Measurements from ENCODE around the gene NPC1.

DNA sequence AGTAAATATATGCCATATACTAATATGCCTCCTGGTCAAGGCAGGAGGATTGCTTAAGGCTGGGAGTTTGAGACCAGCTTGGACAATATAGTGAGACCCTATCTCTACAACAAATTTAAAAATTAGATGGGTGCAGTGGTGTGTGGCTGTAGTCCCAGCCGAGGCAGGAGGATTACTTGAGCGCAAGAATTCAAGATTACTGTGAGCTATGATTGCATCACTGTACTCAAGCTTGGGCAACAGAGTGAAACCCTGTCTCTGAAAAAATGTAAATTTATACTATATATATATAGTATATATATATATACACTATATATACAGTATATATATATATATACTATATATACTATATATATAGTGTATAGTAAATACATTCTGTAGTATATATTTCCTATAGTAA, 30.0 kb upstream of the NPC1 start:
- no peak for TF ChIP-seq POLR2AphosphoS5 (IDR thresholded peaks at IDR 0.05)
- no peak for TF ChIP-seq CTCF (IDR thresholded peaks at IDR 0.05)
